ENCODE data around the gene SLC16A3.

The SLC16A3 gene

DNA sequence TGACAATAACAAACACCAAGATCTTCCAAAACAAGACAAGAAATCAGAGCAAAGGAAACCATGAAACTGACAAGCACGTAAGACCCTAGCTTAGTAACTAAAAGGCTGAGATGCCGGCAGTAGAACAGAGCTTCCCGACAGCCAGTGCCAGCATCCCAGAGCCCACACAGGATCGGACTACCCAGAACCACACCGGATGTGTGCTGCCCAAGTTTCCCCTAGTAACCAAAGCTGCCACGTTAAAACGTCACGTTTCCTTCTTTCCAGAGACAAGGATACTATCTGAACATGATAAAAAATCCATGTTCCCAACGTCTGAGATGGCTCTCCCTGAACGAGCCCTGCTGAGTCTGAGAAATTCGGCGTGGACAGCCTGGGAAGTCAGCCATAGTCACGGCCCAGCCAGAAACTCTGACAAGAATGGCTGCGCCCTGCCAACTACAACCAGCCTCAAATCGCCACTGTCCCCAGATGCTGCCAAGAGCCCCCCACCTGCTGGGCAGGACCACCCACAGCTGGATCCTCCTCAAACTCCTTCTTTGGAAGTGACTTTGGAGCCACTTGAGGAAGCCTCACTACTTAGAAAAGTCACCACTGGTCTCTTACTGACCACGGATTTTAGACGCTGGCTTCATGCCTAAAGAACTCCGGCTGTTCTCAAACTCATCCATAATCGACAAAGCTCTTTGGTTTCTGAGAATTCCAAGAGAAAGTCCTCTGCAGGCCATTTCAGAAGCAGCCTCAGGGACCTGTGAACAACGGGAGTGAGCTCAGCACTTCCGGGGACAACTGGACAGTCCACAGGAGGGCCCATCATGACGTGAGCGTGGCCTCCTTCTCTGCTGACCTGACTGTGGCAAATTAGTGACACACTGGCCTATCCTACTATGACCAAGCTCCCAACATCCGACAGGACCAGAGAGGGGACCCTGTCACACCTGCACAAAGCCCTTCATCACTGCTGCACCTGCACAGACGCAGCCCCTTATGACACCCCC is 32.9 kb upstream of the SLC16A3 start:
- H3K36me3 ChIP-seq: peaks cover 42% of the 10 kb centered on the region
- DNase-seq: no peak
- TF ChIP-seq, protein P1, sequence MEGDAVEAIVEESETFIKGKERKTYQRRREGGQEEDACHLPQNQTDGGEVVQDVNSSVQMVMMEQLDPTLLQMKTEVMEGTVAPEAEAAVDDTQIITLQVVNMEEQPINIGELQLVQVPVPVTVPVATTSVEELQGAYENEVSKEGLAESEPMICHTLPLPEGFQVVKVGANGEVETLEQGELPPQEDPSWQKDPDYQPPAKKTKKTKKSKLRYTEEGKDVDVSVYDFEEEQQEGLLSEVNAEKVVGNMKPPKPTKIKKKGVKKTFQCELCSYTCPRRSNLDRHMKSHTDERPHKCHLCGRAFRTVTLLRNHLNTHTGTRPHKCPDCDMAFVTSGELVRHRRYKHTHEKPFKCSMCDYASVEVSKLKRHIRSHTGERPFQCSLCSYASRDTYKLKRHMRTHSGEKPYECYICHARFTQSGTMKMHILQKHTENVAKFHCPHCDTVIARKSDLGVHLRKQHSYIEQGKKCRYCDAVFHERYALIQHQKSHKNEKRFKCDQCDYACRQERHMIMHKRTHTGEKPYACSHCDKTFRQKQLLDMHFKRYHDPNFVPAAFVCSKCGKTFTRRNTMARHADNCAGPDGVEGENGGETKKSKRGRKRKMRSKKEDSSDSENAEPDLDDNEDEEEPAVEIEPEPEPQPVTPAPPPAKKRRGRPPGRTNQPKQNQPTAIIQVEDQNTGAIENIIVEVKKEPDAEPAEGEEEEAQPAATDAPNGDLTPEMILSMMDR (IDR thresholded peaks at IDR 0.05; ENCODE audit: low read depth, low read length): no peak

DNA sequence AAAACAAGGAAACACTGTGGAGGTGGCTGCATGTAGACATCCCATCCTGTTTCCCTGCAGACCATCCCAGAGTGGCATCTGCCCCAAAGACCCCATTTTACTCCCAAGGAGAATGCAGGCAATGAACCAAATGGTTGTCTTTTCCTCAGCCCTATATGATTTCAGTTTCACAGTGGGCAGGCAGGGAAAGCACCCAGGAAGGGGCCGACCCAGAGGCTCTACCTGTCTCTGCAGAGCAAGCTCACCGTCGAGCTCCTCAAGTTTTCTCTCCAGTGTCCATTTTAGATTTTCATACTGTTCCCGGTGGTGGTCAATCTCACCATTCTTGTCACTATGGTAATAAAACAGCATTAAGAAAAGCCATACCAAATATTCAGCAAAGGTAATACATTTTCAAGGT is 30.8 kb upstream of the SLC16A3 start:
- no peak for DNase-seq
- Histone ChIP-seq H3K4me3 (ENCODE audit: low read depth, low read length) (no peak overlapping the region), H3K4me1 (no peaks in the 10 kb centered on the region), H3K36me3 (peaks cover 41% of the 10 kb centered on the region), H3K9me3 (no peaks in the 10 kb centered on the region), H3K27me3 (no peaks in the 10 kb centered on the region)
- TF ChIP-seq, protein P1 (IDR thresholded peaks at IDR 0.05; ENCODE audit: low read depth, low read length): no peak

More for the DNA sequence above, 32.9 kb upstream of the SLC16A3 start:
- Histone ChIP-seq H3K4me1 (no peaks in the 10 kb centered on the region), H3K27me3 (no peaks in the 10 kb centered on the region), H3K9me3 (no peaks in the 10 kb centered on the region), H3K4me3 (ENCODE audit: low read depth, low read length) (no peak overlapping the region)

DNA sequence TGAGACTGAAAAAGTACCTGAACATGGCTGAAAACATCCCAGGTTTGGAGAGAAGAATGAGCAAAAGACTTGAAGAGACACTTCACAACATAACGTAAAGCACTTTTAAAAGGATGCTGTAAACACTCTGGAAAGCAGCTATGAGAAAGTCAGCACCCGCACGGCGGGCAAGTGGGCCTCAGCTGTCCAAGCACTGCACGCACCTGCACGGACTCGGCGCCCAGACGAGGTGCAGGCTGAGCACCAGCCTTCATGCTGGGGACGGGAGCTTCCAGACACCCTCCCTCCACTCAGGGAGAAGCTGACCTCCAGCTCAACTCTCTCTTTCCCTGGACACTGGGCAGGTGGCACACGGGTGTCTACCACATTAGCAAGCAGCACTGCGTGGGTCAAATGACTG is 29.3 kb upstream of the SLC16A3 start:
- DNase-seq: no peak
- Histone ChIP-seq H3K9me3 (no peaks in the 10 kb centered on the region), H3K36me3 (peaks cover 32% of the 10 kb centered on the region), H3K4me1 (peaks cover 5% of the 10 kb centered on the region), H3K27me3 (no peaks in the 10 kb centered on the region), H3K4me3 (ENCODE audit: low read depth, low read length) (no peak overlapping the region)
- TF ChIP-seq, protein P1 (IDR thresholded peaks at IDR 0.05; ENCODE audit: low read depth, low read length): no peak

DNA sequence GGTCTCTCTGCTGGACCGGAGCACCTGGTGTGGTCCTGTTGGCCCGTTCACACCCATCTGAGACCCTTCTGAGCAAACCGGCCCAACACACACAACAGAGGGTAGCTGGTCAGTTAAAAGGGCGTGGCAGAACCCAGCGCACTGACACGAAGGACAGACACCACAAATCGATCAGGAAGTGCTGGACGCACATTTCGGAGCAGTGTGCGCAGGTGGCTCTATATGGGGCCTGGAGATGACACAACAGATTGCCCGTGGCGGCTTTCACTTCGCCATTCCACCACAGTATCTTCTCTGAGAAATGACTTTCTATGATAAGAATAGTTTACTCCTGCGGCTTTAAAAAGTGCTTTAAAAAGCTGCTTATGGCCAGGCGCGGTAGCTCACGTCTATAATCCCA is 28.7 kb upstream of the SLC16A3 start:
- peaks cover 11% of the 10 kb centered on the region for H3K4me1 ChIP-seq
- H3K27me3 ChIP-seq: no peaks in the 10 kb centered on the region
- no peak for DNase-seq
- H3K4me3 ChIP-seq (ENCODE audit: low read depth, low read length): no peak overlapping the region
- no peaks in the 10 kb centered on the region for H3K9me3 ChIP-seq
- H3K36me3 ChIP-seq: peaks cover 26% of the 10 kb centered on the region
- TF ChIP-seq, protein P1 (IDR thresholded peaks at IDR 0.05; ENCODE audit: low read depth, low read length): no peak

GRCh38 chr17:82200743-82201497 is 27.9 kb upstream of the SLC16A3 start:
- Histone ChIP-seq H3K9me3 (no peaks in the 10 kb centered on the region), H3K4me1 (peaks cover 19% of the 10 kb centered on the region), H3K36me3 (peaks cover 21% of the 10 kb centered on the region), H3K4me3 (ENCODE audit: low read depth, low read length) (no peak overlapping the region), H3K27me3 (no peaks in the 10 kb centered on the region)
- TF ChIP-seq, protein P1 (IDR thresholded peaks at IDR 0.05; ENCODE audit: low read depth, low read length): no peak
- DNase-seq: no peak
